ENCODE data around the gene CST8. TPM values are rescaled to one million over a fixed set of nuclear protein-coding genes. Genes with fewer than 3 reads are reported as not detected.

Gene CST8
- total RNA-seq, 2 experiments from 2014 or later, result not detected

GRCh38 chr20:23514848-23515247 lies 23.9 kb downstream of the CST8 start:
- no peak overlapping the region for H3K27ac Mint-ChIP-seq
- DNase-seq (no peak), ATAC-seq (ENCODE audit: poor library complexity) (no peak)
- TF ChIP-seq CTCF (IDR thresholded peaks at IDR 0.05), result no peak
- ChIA-PET CTCF (no interaction called here), POLR2A (no interaction called here)
- H3K36me3 Mint-ChIP-seq (ENCODE audit: low read depth), result no peaks in the 10 kb centered on the region
- intact Hi-C loops (cut with DNase I, micrococcal nuclease), result no loop called here
- Histone ChIP-seq H3K4me1 (ENCODE audit: insufficient read depth, low read length) (no peaks in the 10 kb centered on the region), H3K4me3 (ENCODE audit: low read length) (no peak overlapping the region), H3K9me3 (ENCODE audit: control insufficient read depth in 1 of 2, insufficient read depth in 1 of 2, low read length in 2 of 2) (peaks cover 0 to 5% of the 10 kb centered on the region in 2 experiments), H3K27me3 (ENCODE audit: control insufficient read depth in 1 of 2, insufficient read depth in 2 of 2, low read length in 2 of 2) (no peaks in the 10 kb centered on the region), H3K27ac (ENCODE audit: low read depth in 1 of 2, low read length in 2 of 2) (no peak overlapping the region), H3K36me3 (ENCODE audit: insufficient read depth, low read length) (no peaks in the 10 kb centered on the region)
- H3K27me3 Mint-ChIP-seq, result peaks cover 2% of the 10 kb centered on the region
- no peaks in the 10 kb centered on the region for H3K4me1 Mint-ChIP-seq (ENCODE audit: low read depth)
- no peaks in the 10 kb centered on the region for H3K9me3 Mint-ChIP-seq
- no peak overlapping the region for H3K4me3 Mint-ChIP-seq

GRCh38 chr20:23515250-23515939 lies 24.5 kb downstream of the CST8 start:
- intact Hi-C loops (cut with DNase I, micrococcal nuclease), result no loop called here
- H3K4me3 ChIP-seq (ENCODE audit: low read length), result no peak overlapping the region
- no peak overlapping the region for H3K27ac Mint-ChIP-seq
- DNase-seq (no peak), ATAC-seq (ENCODE audit: poor library complexity) (no peak)
- H3K9me3 Mint-ChIP-seq, result no peaks in the 10 kb centered on the region
- no peak overlapping the region for H3K4me3 Mint-ChIP-seq
- no peak overlapping the region for H3K27ac ChIP-seq (ENCODE audit: low read depth in 1 of 2, low read length in 2 of 2)
- no peaks in the 10 kb centered on the region for H3K4me1 Mint-ChIP-seq (ENCODE audit: low read depth)
- no peaks in the 10 kb centered on the region for H3K36me3 Mint-ChIP-seq (ENCODE audit: low read depth)
- no peaks in the 10 kb centered on the region for H3K36me3 ChIP-seq (ENCODE audit: insufficient read depth, low read length)
- H3K4me1 ChIP-seq (ENCODE audit: insufficient read depth, low read length), result no peaks in the 10 kb centered on the region
- peaks cover 5% of the 10 kb centered on the region for H3K27me3 Mint-ChIP-seq
- H3K27me3 ChIP-seq (ENCODE audit: control insufficient read depth in 1 of 2, insufficient read depth in 2 of 2, low read length in 2 of 2), result no peaks in the 10 kb centered on the region
- POLR2A ChIA-PET, result no interaction called here
- H3K9me3 ChIP-seq (ENCODE audit: control insufficient read depth in 1 of 2, insufficient read depth in 1 of 2, low read length in 2 of 2), result peaks cover 0 to 5% of the 10 kb centered on the region in 2 experiments
- no peak for TF ChIP-seq CTCF (IDR thresholded peaks at IDR 0.05)
- CTCF ChIA-PET, result no interaction called here

GRCh38 chr20:23517719-23518118 lies 26.8 kb downstream of the CST8 start:
- Mint-ChIP-seq H3K36me3 (ENCODE audit: low read depth) (no peaks in the 10 kb centered on the region), H3K9me3 (no peaks in the 10 kb centered on the region), H3K4me3 (no peak overlapping the region), H3K4me1 (ENCODE audit: low read depth) (no peaks in the 10 kb centered on the region), H3K27ac (no peak overlapping the region), H3K27me3 (peaks cover 5% of the 10 kb centered on the region)
- intact Hi-C loops (cut with DNase I, micrococcal nuclease), result no loop called here
- Histone ChIP-seq H3K4me3 (ENCODE audit: low read length) (no peak overlapping the region), H3K27ac (ENCODE audit: low read depth in 1 of 2, low read length in 2 of 2) (no peak overlapping the region), H3K9me3 (ENCODE audit: control insufficient read depth in 1 of 2, insufficient read depth in 1 of 2, low read length in 2 of 2) (peaks cover 0 to 10% of the 10 kb centered on the region in 2 experiments), H3K36me3 (ENCODE audit: insufficient read depth, low read length) (no peaks in the 10 kb centered on the region), H3K27me3 (ENCODE audit: control insufficient read depth in 1 of 2, insufficient read depth in 2 of 2, low read length in 2 of 2) (no peaks in the 10 kb centered on the region), H3K4me1 (ENCODE audit: insufficient read depth, low read length) (no peaks in the 10 kb centered on the region)
- ATAC-seq (ENCODE audit: poor library complexity) (no peak), DNase-seq (no peak)
- CTCF ChIA-PET, result no interaction called here
- POLR2A ChIA-PET, result no interaction called here
- TF ChIP-seq CTCF (IDR thresholded peaks at IDR 0.05), result no peak
